HG02610 (cell line): ENCODE data around the gene CD81.
"Not testable (repeated sequence)": the region's sequence is repeated elsewhere in the genome, so short reads cannot be mapped to it uniquely, and the experiment has no call there.

Experiments used
- ATAC-seq: cut with Tn5 transposase; IDR thresholded peaks from one replicate; pipeline ENCODE4 v1.9.1; 2021; ENCODE audit warnings: mild to moderate bottlenecking, moderate library complexity; ENCODE audit not compliant: unreplicated experiment

CD81 gene

GRCh38 chr11:2376751-2377451 is at the start of gene CD81:
TSS of gene CD81 (plus strand) at chr11:2377310. CDS start at chr11:2377550, 240 bp downstream.
- peak; percentile 50 for ATAC-seq

DNA sequence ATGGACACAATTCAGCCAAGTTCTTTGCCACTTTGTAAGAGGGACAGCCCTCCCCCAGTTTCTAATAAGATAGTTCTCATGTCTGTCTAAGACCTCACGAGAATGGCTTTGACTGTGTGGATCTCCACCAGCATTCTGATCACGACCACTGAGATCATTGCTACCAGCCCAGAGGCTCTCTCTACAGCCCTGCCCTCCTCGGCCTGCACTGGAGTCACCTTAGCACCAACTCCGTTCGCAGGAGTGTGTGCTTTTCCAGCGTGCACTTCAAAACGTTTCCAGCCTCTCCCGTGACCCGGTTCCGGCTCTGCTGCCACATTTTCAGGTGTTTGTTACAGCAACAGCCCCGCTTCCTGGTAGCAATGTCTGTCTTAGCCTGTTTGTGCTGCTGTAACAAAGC is 49.1 kb upstream of the CD81 start:
- no peak for ATAC-seq

DNA sequence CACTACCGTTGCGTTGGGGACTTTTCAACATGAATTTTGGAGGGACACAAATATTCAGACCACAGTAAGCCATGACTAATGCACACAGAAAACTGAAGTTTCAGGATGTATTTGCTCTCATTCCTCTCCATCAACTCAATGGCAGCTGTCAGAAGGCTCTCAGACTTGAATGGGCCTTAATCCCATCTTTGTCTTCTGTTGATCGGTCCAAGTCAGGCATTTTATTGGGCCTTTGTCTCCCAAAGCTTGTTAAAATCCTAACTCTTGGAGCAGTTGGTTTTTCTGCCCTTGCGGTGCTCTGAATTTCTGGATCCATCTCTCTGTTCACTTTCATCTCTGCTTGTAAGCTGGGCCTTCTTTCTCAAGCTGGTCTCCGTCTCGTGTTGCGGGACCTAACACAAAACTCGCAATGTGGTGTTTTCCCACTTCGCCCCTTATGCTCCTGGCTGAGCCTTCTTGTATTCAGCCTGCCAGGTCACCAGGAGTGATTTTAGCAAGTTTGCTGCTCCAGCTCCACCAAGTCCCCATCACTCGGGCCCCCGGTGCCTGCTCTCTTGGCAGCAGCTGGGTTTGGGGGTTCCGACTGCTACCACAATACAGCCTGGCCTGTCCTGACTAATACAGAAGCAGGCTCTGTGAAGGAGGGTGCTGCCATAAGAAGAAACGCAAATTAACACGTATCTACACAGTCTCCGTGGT is 48.3 kb upstream of the CD81 start:
- ATAC-seq = no peak

- ATAC-seq = no peak
These were observed 47.6 kb upstream of the CD81 start for GRCh38 chr11:2329551-2329950.

DNA sequence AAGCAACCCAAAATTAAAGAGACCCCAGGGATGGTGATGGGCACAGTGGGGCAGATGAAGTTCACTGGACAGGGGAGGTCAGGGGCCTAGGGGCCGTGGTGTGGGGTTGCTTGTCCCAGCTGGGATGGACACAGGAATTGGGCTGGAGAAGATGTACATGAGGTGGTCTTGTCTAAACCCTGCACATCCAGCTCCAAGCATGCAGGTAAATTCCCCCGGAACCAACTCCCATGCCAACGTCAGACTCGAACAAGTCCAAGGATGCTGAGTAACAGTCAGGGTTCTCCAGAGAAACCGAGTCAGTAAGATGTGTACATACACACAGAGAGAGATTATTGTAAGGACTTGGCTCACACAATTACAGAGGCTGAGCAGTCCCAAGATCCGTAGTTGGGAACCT is 46.4 kb upstream of the CD81 start:
- ATAC-seq = no peak

DNA sequence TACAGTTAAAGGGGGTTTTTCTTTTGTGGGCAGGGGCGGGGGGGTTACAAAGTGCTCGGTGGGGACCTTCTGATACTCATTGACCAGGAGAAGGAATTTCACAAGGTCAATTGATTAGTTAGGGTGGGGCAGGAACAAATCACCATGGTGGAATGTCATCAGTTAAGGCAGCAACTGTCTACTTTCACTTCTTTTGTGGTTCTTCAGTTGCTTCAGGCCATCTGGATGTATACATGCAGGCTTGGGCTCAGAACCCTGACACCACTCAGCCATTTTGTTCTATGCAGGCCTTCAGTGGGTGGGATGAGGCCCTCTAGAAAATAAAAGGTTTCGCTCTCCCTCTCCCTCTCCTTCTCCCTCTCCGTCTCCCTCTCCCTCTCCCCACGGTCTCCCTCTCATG is 45.7 kb upstream of the CD81 start:
- ATAC-seq = no peak

DNA sequence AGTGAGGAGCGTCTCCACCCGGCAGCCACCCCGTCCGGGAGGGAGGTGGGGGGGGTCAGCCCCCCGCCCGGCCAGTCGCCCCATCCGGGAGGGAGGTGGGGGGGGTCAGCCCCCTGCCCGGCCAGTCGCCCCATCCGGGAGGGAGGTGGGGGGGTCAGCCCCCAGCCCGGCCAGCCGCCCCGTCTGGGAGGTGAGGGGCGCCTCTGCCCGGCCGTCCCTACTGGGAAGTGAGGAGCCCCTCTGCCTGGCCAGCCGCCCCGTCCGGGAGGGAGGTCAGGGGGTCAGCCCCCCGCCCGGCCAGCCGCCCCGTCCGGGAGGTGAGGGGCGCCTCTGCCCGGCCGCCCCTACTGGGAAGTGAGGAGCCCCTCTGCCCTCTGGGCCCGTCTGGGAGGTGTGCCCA is 44.5 kb upstream of the CD81 start:
- not testable (repeated sequence) for ATAC-seq

DNA sequence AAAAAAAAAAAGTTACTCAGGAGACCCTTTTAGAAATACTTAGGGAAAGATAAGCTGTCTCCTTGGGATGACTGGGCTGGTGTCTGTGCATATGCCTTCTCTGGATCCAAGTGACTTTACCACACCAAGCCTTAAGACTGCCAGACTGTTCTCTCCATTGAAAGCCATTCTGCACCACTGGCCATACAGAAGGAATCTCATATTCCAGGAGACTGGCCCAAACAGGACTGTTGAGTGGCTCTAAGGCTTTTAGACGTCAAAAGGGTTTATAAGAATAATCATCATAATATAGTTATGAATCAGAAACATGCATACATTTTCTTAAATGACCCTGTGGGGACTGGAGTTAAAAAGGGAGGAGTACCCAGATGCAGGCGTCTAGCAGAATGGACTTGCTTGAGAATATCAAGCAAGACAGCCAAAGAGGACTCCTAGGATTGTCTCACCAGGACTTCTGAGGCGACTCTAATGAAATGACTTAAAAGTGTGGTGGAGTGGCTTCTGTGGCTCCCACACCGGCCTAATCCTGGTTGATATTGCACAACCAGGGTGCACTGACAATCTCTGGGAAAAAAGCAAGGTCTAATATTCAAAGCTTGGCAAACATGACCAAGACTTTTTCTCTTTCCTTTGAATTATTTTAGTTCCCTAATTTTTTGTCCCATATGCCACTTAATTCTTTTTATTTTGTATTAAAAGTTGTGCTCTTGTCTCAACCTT is 43.5 kb upstream of the CD81 start:
- not testable (repeated sequence) for ATAC-seq

GRCh38 chr11:2335286-2335685 is 41.8 kb upstream of the CD81 start:
- ATAC-seq = not testable (repeated sequence)

DNA sequence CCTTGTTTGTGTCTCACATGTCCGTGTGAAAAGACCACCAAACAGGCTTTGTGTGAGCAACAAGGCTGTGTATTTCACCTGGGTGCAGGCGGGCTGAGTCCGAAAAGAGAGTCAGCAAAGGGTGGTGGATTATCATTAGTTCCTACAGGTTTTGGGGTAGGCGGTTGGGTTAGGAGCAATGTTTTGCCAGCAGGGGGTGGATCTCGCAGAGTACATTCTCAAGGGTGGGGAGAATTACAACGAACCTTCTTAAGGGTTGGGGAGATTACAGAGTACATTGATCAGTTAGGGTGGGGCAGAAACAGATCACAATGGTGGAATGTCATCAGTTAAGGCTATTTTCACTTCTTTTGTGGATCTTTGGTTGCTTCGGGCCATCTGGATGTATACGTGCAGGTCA is 38.4 kb upstream of the CD81 start:
- not testable (repeated sequence) for ATAC-seq

- ATAC-seq = no peak
These were observed 34.6 kb upstream of the CD81 start for GRCh38 chr11:2342557-2342956.

DNA sequence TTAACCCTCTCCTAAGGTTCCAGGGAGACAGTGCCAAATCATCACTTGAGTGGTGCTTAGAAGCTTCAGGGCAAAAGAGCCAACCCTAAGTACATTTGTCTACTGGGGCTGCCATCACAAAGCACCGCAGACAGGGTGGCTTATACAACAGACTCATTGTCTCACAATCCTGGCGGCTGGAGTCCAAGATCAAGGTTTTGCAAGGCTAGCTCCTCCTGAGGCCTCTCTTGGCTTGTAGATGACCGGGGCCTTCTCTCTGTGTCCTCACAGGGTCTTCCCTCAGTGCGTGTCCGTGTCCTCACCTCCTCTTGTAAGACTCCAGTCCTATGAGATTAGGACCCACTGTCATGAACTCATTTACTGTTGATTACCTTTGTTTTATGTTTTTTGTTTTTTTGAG is 34.1 kb upstream of the CD81 start:
- ATAC-seq = no peak

GRCh38 chr11:2343502-2343901 is 33.6 kb upstream of the CD81 start:
- no peak for ATAC-seq

DNA sequence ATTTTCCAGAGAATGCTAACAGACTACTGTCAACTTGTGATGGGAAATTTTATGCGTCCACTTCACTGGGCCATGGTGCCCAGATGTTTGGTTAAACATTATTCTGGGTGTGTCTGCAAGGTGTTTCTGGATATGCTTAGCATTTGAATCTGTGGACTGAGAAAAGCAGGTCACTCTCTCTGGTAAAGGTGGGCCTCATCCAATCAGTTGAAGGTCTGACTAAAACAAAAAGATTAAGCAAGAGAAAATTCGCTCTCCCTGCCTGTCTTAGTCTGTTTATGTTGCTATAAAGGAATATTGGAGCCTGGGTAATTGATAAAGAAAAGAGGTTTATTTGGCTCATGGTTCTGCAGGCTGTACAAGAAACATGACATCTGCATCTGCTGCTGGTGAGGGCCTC is 32.1 kb upstream of the CD81 start:
- no peak for ATAC-seq

- no peak for ATAC-seq
These were observed 31.1 kb upstream of the CD81 start for GRCh38 chr11:2346014-2346413.

- ATAC-seq = no peak
These were observed 30.4 kb upstream of the CD81 start for GRCh38 chr11:2346586-2347307.

DNA sequence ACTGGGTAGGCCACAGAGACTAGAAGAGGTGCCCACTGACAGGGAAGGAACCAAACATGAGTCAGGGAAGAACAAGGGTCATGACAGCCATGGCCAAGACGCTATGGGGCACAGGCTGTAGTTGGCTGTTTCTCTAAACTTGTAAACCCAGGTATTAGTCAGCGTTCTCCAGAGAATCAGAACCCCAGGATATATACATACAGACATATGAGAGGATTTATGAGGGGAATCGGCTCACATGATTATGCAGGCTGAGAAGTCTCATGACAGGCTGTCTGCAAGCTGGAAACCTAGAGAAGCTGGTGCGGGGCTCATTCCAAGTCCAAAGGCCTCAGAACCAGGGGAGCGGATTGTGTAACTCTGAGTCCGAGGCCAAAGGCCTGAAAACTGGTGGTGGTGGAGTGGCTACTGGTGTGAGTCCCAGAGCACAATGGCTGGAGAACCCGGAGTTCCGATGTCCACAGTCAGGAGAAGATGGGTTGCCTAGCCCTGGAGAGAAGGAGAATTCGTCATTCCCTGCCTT is 29.7 kb upstream of the CD81 start:
- no peak for ATAC-seq

DNA sequence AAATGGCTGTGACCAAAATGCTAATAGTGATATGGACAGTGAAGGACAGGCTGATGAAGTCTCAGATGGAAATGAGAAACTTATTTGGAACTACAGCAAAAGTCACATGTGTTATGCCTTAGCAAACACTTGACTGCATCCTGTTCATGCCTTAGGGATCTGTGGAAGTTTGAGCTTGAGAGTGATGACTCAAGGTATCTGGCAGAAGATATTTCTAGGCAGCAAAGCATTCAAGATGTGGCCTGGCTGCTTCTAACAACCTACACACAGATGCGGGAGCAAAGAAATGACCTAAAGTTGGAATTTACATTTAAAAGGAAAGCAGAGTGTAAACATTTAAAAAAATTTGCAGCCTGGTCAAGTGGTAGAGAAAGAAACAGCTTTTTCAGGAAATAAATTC is 28.1 kb upstream of the CD81 start:
- ATAC-seq = no peak

DNA sequence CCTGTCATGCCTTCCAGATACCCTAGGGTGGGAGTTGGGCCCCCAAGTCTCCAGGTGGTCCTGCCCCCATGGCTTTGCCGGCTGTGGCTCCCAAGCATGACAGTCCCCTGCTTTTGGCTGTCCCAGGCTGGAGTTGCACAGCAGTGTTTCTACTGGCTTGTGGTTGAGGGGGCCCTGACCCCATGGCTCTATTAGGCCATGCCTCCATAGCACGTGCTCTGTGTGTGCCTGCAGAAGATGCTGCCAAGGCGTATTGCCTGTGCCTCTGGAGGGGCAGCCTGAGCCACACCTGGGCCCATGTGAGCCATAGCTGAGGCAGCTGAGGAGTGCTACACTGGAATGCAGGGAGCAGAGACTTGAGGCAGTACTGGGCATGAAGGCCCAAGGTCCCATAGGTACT is 25.4 kb upstream of the CD81 start:
- ATAC-seq = no peak

- ATAC-seq = no peak
These were observed 24.7 kb upstream of the CD81 start for GRCh38 chr11:2352420-2352819.

DNA sequence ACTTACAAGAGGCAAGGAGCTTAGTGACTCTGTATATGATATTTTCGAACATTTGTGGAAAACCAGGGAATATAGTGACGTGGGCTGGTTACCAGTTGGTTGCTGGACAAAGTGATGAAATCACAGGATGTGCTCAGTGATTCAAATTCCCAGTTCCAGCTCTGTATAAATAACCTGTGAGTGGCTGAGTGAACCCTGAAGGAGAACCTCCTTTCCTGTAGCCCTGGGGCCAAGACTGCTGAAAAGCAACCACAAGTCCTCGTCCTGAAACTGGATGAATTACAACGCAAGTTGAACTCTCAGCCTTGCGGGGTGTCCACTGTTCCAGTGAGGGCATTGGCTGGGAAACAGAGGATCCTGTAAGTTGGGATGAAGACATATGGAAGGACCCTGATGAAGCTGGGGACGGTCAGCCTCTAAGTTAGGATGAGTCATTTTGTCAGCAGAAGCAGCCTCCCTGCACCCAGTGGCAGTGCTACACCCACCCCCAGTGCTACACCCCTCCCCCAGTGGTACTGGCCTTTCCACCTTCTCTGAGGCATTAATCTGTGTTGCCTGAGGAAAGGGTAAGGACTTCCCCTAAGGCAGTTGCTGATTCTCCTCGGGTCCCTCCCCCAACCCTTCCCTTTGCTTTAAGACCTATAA is 22.0 kb upstream of the CD81 start:
- no peak for ATAC-seq
